Mesenchymal stem cell (in vitro differentiated cells and primary cell): ENCODE measurements around the gene METTL15.

Experiments
- DNase-seq: peaks from one replicate; pipeline ENCODE4 v3.0.0-alpha.2; 2013
- H2AFZ ChIP-seq: one replicate; pipeline ENCODE4 v1.6.1; 2013; ENCODE audit warnings: low read depth, mild to moderate bottlenecking, control low read depth, inconsistent platforms, low read length, moderate library complexity
- H2AK5ac ChIP-seq: 2 replicates; pipeline ENCODE4 v1.6.1; 2013; ENCODE audit warnings: low read length, moderate library complexity, mild to moderate bottlenecking, inconsistent platforms; ENCODE audit not compliant: severe bottlenecking
- H2BK120ac ChIP-seq: one replicate; pipeline ENCODE4 v1.6.1; 2013; ENCODE audit warnings: low read depth, mild to moderate bottlenecking, inconsistent platforms, low read length, moderate library complexity
- H2BK12ac ChIP-seq, 2 experiments: one replicate each; pipeline ENCODE4 v1.6.1; 2013; ENCODE audit warnings: inconsistent platforms in 2 of 2, low read length in 2 of 2, mild to moderate bottlenecking in 2 of 2, moderate library complexity in 2 of 2, control low read depth in 1 of 2
- H2BK15ac ChIP-seq: one replicate; pipeline ENCODE4 v1.6.1; 2013; ENCODE audit warnings: mild to moderate bottlenecking, low read depth, inconsistent platforms; ENCODE audit not compliant: poor library complexity, severe bottlenecking
- H2BK5ac ChIP-seq: 2 replicates; pipeline ENCODE4 v1.6.1; 2013; ENCODE audit warnings: low read depth, mild to moderate bottlenecking, low read length, control low read depth, inconsistent platforms; ENCODE audit not compliant: poor library complexity, severe bottlenecking
- H3K14ac ChIP-seq, 2 experiments: one replicate each; pipeline ENCODE4 v1.6.1; 2013; ENCODE audit warnings: inconsistent platforms in 2 of 2, low read length in 2 of 2, control low read depth in 1 of 2, mild to moderate bottlenecking in 1 of 2, moderate library complexity in 1 of 2
- H3K18ac ChIP-seq, 2 experiments: one replicate each; pipeline ENCODE4 v1.6.1; 2013; ENCODE audit warnings: inconsistent platforms in 2 of 2, low read length in 2 of 2, control low read depth in 1 of 2, low read depth in 1 of 2, mild to moderate bottlenecking in 1 of 2
- H3K23ac ChIP-seq, 2 experiments: one replicate each; pipeline ENCODE4 v1.6.1; 2013; ENCODE audit warnings: inconsistent platforms in 2 of 2, low read length in 2 of 2, mild to moderate bottlenecking in 2 of 2, moderate library complexity in 2 of 2, control low read depth in 1 of 2
- H3K27ac ChIP-seq: 2 replicates; pipeline ENCODE4 v1.5.1; 2013; ENCODE audit warnings: mild to moderate bottlenecking, moderate library complexity, low read length, control low read depth, inconsistent platforms; ENCODE audit not compliant: poor library complexity, severe bottlenecking
- H3K27me3 ChIP-seq, 2 experiments: 2 replicates each; pipeline versions ENCODE4 v1.6.1 to v1.7.0; 2013; ENCODE audit warnings: low read length in 2 of 2, mild to moderate bottlenecking in 2 of 2, moderate library complexity in 2 of 2, control low read depth in 1 of 2, inconsistent platforms in 1 of 2; ENCODE audit not compliant: control insufficient read depth in 1 of 2, insufficient read depth in 1 of 2
- H3K36me3 ChIP-seq, 2 experiments: 2 replicates each; pipeline versions ENCODE4 v1.6.1 to v1.7.0; 2013; ENCODE audit warnings: low read length in 2 of 2, control low read depth in 1 of 2, inconsistent platforms in 1 of 2, low read depth in 1 of 2, mild to moderate bottlenecking in 1 of 2; ENCODE audit not compliant: insufficient read depth in 2 of 2, control insufficient read depth in 1 of 2
- H3K4ac ChIP-seq, 2 experiments: one replicate each; pipeline ENCODE4 v1.6.1; 2013; ENCODE audit warnings: inconsistent platforms in 2 of 2, low read length in 2 of 2, mild to moderate bottlenecking in 2 of 2, moderate library complexity in 2 of 2, control low read depth in 1 of 2, low read depth in 1 of 2
- H3K4me1 ChIP-seq: 2 replicates; pipeline ENCODE4 v1.6.1; 2013; ENCODE audit warnings: low read depth, low read length, control low read depth; ENCODE audit not compliant: control insufficient read depth, insufficient read depth
- H3K4me2 ChIP-seq: 2 replicates; pipeline ENCODE4 v1.6.1; 2013; ENCODE audit warnings: low read length, mild to moderate bottlenecking, inconsistent platforms; ENCODE audit not compliant: poor library complexity, severe bottlenecking
- H3K4me3 ChIP-seq, 2 experiments: 2 replicates each; pipeline versions ENCODE4 v1.5.1 to v1.7.0; 2013; ENCODE audit warnings: low read length in 2 of 2, mild to moderate bottlenecking in 2 of 2, control low read depth in 1 of 2, low read depth in 1 of 2; ENCODE audit not compliant: insufficient read depth in 1 of 2
- H3K79me1 ChIP-seq: replicated peaks from 2 replicates; pipeline ENCODE4 v1.6.1; 2013; ENCODE audit warnings: mild to moderate bottlenecking, control low read depth, low read length, inconsistent platforms; ENCODE audit not compliant: poor library complexity, severe bottlenecking
- H3K9ac ChIP-seq: 2 replicates; pipeline ENCODE4 v1.7.0; 2013; ENCODE audit warnings: mild to moderate bottlenecking, low read length, moderate library complexity
- H3K9me3 ChIP-seq: 2 replicates; pipeline ENCODE4 v1.7.0; 2013; ENCODE audit warnings: mild to moderate bottlenecking, low read length; ENCODE audit not compliant: control insufficient read depth
- H4K8ac ChIP-seq: one replicate; pipeline ENCODE4 v1.6.1; 2013; ENCODE audit warnings: inconsistent platforms, mild to moderate bottlenecking, low read length, moderate library complexity
- H4K91ac ChIP-seq: one replicate; pipeline ENCODE4 v1.6.1; 2013; ENCODE audit warnings: mild to moderate bottlenecking, low read length, inconsistent platforms
- WGBS: methylation state at CpG from one replicate; pipeline ENCODE4 v1.1.7; 2013; ENCODE audit warnings: mixed read lengths; 5-methylcytosine and 5-hydroxymethylcytosine counted together

Gene METTL15

DNA sequence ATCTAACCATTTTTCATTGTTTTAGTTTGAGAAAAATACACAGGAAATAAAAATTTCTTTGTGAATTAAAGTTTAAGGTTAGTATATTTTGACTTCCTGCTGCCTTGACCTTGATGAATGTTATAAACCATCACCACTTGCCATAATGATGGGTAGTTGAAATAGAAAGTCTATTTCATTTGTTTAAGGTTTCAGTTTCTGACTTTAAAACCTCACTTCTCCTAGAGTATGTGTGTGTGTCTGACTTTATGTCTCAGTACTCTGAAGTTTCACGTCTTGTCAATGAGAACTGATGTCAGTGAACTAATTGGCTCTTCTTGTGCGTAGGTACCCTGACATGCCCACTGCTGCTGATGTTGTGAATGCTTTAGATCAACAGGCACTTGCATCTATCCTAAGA is 188.2 kb downstream of the METTL15 start:
- H3K4me1 ChIP-seq, result no peaks in the 10 kb centered on the region
- no peak overlapping the region for H3K14ac ChIP-seq
- no peak for DNase-seq
- H3K18ac ChIP-seq, result peak overlapping the region in 1 of 2 experiments; percentile 24
- H3K4ac ChIP-seq, result no peak overlapping the region
- H3K4me2 ChIP-seq, result no peak overlapping the region
- no peak overlapping the region for H3K4me3 ChIP-seq
- no peaks in the 10 kb centered on the region for H3K9me3 ChIP-seq
- no peak overlapping the region for H2AK5ac ChIP-seq
- H2AFZ ChIP-seq, result no peak overlapping the region
- H2BK15ac ChIP-seq, result no peak overlapping the region
- H2BK12ac ChIP-seq, result no peak overlapping the region
- H3K79me1 ChIP-seq, result peaks cover 6% of the 10 kb centered on the region
- H4K8ac ChIP-seq, result no peak overlapping the region
- WGBS, result 99% methylated on average over 2 of the region's 2 CpGs
- H3K36me3 ChIP-seq, result peaks cover 0 to 41% of the 10 kb centered on the region in 2 experiments
- H4K91ac ChIP-seq, result no peak overlapping the region
- no peaks in the 10 kb centered on the region for H3K27me3 ChIP-seq
- no peak overlapping the region for H3K9ac ChIP-seq
- H2BK5ac ChIP-seq, result no peak overlapping the region
- no peak overlapping the region for H3K27ac ChIP-seq
- H3K23ac ChIP-seq, result no peak overlapping the region
- no peak overlapping the region for H2BK120ac ChIP-seq

- Histone ChIP-seq H2AFZ (no peak overlapping the region), H3K14ac (no peak overlapping the region), H3K9ac (no peak overlapping the region), H4K91ac (no peak overlapping the region), H3K79me1 (peaks cover 6% of the 10 kb centered on the region), H3K4me2 (no peak overlapping the region), H2BK120ac (no peak overlapping the region), H3K4me1 (no peaks in the 10 kb centered on the region), H2AK5ac (no peak overlapping the region), H3K27me3 (no peaks in the 10 kb centered on the region), H4K8ac (no peak overlapping the region), H3K23ac (no peak overlapping the region), H3K36me3 (peaks cover 0 to 47% of the 10 kb centered on the region in 2 experiments), H3K27ac (no peak overlapping the region), H2BK5ac (no peak overlapping the region), H3K4me3 (no peak overlapping the region), H3K4ac (no peak overlapping the region), H3K18ac (no peak overlapping the region), H3K9me3 (no peaks in the 10 kb centered on the region), H2BK15ac (no peak overlapping the region), H2BK12ac (no peak overlapping the region)
- no peak for DNase-seq
- WGBS, result 100% methylated on average over 1 of the region's 3 CpGs
Observed at GRCh38 chr11:28298209-28298608, 190.0 kb downstream of the METTL15 start.

DNA sequence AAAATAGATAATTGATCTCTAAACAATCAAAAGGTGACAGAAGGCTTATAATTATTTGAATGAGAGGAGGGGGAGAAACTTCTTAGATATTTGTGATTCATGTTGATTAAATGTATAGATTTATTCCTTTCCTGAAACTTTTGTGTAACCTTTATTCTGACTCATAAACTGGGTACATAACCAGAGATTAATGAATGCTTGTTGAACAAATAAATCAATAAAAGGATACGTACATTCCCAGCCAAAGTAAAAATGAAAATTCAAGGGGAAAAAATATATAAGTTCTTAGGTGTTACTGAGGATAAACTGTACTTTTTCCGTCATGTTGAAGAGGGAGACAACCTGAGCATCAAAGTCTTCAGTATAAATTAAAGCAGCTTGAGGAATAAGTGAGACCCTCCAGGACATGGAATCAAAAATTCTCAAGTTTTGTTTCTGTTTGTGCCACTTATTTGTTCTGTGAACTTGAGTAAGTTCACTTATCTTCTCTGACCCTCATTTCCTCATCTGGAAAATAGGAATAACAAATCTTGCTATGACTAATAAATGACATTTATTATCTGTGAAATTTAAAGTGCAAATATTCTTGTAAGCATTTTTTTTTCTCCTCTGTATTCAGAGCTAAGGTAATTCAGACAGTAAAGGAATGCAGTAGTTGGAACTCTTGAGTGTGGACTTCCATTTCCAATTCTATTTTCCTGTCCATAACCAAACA is 195.4 kb downstream of the METTL15 start:
- H3K14ac ChIP-seq, result no peak overlapping the region
- H3K27ac ChIP-seq, result no peak overlapping the region
- no peak overlapping the region for H4K8ac ChIP-seq
- H3K4me3 ChIP-seq, result no peak overlapping the region
- 100% methylated on average over 2 of the region's 2 CpGs for WGBS
- H2BK12ac ChIP-seq, result no peak overlapping the region
- H2BK120ac ChIP-seq, result no peak overlapping the region
- no peaks in the 10 kb centered on the region for H3K27me3 ChIP-seq
- no peak overlapping the region for H3K23ac ChIP-seq
- H3K4ac ChIP-seq, result no peak overlapping the region
- no peak overlapping the region for H2BK5ac ChIP-seq
- H3K9ac ChIP-seq, result no peak overlapping the region
- no peak overlapping the region for H3K4me2 ChIP-seq
- DNase-seq, result no peak
- no peak overlapping the region for H2AFZ ChIP-seq
- H3K4me1 ChIP-seq, result no peaks in the 10 kb centered on the region
- no peaks in the 10 kb centered on the region for H3K9me3 ChIP-seq
- no peak overlapping the region for H4K91ac ChIP-seq
- no peak overlapping the region for H3K18ac ChIP-seq
- no peaks in the 10 kb centered on the region for H3K79me1 ChIP-seq
- H2AK5ac ChIP-seq, result no peak overlapping the region
- peaks cover 0 to 31% of the 10 kb centered on the region in 2 experiments for H3K36me3 ChIP-seq
- no peak overlapping the region for H2BK15ac ChIP-seq

- Histone ChIP-seq H3K4me3 (no peak overlapping the region), H2BK15ac (no peak overlapping the region), H3K4me1 (no peaks in the 10 kb centered on the region), H3K14ac (no peak overlapping the region), H2BK5ac (no peak overlapping the region), H3K4ac (no peak overlapping the region), H4K91ac (no peak overlapping the region), H2BK120ac (no peak overlapping the region), H2BK12ac (no peak overlapping the region), H3K4me2 (no peak overlapping the region), H4K8ac (no peak overlapping the region), H2AK5ac (no peak overlapping the region), H3K79me1 (peaks cover 1% of the 10 kb centered on the region), H3K27ac (no peak overlapping the region), H2AFZ (no peak overlapping the region), H3K18ac (no peak overlapping the region), H3K36me3 (peaks cover 0 to 19% of the 10 kb centered on the region in 2 experiments), H3K27me3 (no peaks in the 10 kb centered on the region), H3K23ac (no peak overlapping the region), H3K9me3 (no peaks in the 10 kb centered on the region), H3K9ac (no peak overlapping the region)
- WGBS, result 100% methylated on average over 1 of the region's 1 CpG
- DNase-seq, result no peak
Observed at GRCh38 chr11:28315440-28315839, 207.3 kb downstream of the METTL15 start.
